K562 (cell line): ENCODE data around the gene DESI1. TPM values are rescaled to one million over a fixed set of nuclear protein-coding genes. Genes with fewer than 3 reads are reported as not detected.

Experiments
- ATF4 ChIP-seq: fragments of 450-650 bp; formaldehyde crosslinking; IDR thresholded peaks from 2 replicates; pipeline ENCODE4 v1.4.0; 2022; ENCODE audit warnings: mild to moderate bottlenecking, moderate library complexity
- ELK3 ChIP-seq: fragments of 450-650 bp; formaldehyde crosslinking; IDR thresholded peaks from 2 replicates; pipeline ENCODE4 v1.4.0; 2020; ENCODE audit warnings: mild to moderate bottlenecking
- ETS2 ChIP-seq: IDR thresholded peaks from 2 replicates; pipeline ENCODE4 v1.6.1; 2016; ENCODE audit warnings: borderline replicate concordance, missing genetic modification characterization, mild to moderate bottlenecking, moderate library complexity, missing compliant biosample characterization; ENCODE audit not compliant: poor library complexity, severe bottlenecking
- HNRNPL ChIP-seq: fragments of 200-400 bp; formaldehyde crosslinking; IDR thresholded peaks from 2 replicates; pipeline ENCODE4 v1.6.1; 2017; ENCODE audit warnings: low read depth, mild to moderate bottlenecking, low read length
- HOXB6 ChIP-seq: fragments of 250-450 bp; sonication (Bioruptor Pico); IDR thresholded peaks from 2 replicates; pipeline ENCODE4 v1.5.1; 2022; ENCODE audit warnings: mild to moderate bottlenecking, borderline replicate concordance
- IRF2 ChIP-seq: sonication (generic); formaldehyde crosslinking; IDR thresholded peaks from 2 replicates; pipeline ENCODE4 v1.8.1; 2022; ENCODE audit warnings: mild to moderate bottlenecking, missing genetic modification reagents
- KDM1A ChIP-seq, 2 experiments: fragments of 450-650 bp; IDR thresholded peaks; 2 replicates each; pipeline ENCODE4 v1.6.1; 2016; ENCODE audit warnings: mild to moderate bottlenecking in 2 of 2
- MYNN ChIP-seq, 2 experiments: sonication (generic); formaldehyde crosslinking in 1 of 2; IDR thresholded peaks; 2 replicates each; pipeline versions ENCODE4 v1.5.0 to v1.6.1; 2016 to 2020; ENCODE audit warnings: antibody characterized with exemption in 1 of 2, missing genetic modification reagents in 1 of 2
- PHF8 ChIP-seq: fragments of 200-600 bp; sonication (generic); IDR thresholded peaks from 2 replicates; pipeline ENCODE4 v1.6.1; 2012; ENCODE audit warnings: mixed run types, mild to moderate bottlenecking, inconsistent platforms, low read length, moderate library complexity, borderline replicate concordance
- POLR2AphosphoS5 ChIP-seq: IDR thresholded peaks from 2 replicates; pipeline ENCODE4 v1.6.1; 2011; ENCODE audit warnings: mild to moderate bottlenecking, low read depth, low read length, moderate library complexity; ENCODE audit not compliant: control insufficient read depth, insufficient read depth
- TAF15 ChIP-seq: fragments of 200-400 bp; formaldehyde crosslinking; IDR thresholded peaks from 2 replicates; pipeline ENCODE4 v1.6.1; 2017; ENCODE audit warnings: mild to moderate bottlenecking, low read depth, low read length, moderate library complexity
- ZBTB2 ChIP-seq: fragments of 450-650 bp; IDR thresholded peaks from 2 replicates; pipeline ENCODE4 v1.6.1; 2016; ENCODE audit warnings: antibody characterized with exemption
- ZBTB34 ChIP-seq: fragments of 250-450 bp; sonication (Bioruptor Pico); IDR thresholded peaks from 2 replicates; pipeline ENCODE4 v1.8.0; 2021; ENCODE audit warnings: mild to moderate bottlenecking, moderate library complexity
- ZFP91 ChIP-seq: sonication (generic); formaldehyde crosslinking; IDR thresholded peaks from 2 replicates; pipeline ENCODE4 v1.8.0; 2022; ENCODE audit warnings: mild to moderate bottlenecking, missing genetic modification reagents
- ZNF197 ChIP-seq: fragments of 200-800 bp; sonication (Bioruptor generic); IDR thresholded peaks from 2 replicates; pipeline ENCODE4 v1.6.1; 2016; ENCODE audit warnings: low read depth, missing genetic modification characterization, missing compliant biosample characterization
- ZNF398 ChIP-seq: fragments of 250-450 bp; sonication (Bioruptor Pico); IDR thresholded peaks from 2 replicates; pipeline ENCODE4 v1.8.0; 2021; ENCODE audit warnings: moderate library complexity, mild to moderate bottlenecking, inconsistent platforms
- ZNF512 ChIP-seq: IDR thresholded peaks from 2 replicates; pipeline ENCODE4 v1.6.1; 2016; ENCODE audit warnings: missing genetic modification characterization, missing compliant biosample characterization
- polyA plus RNA-seq, 8 experiments: library from polyadenylated mRNA; depleted of rRNA in 4 of 8; stranded (reverse) in 5 of 8; unstranded in 3 of 8; fragments of >200 nt; fragmentation: Nextera tagmentation in 2 of 8; fragmentation: Illumina TruSeq in 1 of 8; extraction: Ambion mirVana in 2 of 8; extraction: Trizol in 1 of 8; gene quantifications; 2 replicates each; pipeline versions ENCODE4 v1.2.1 to v1.2.3, GENCODE V29; 2011 to 2014; ENCODE audit warnings: inconsistent platforms in 1 of 8, missing spikeins in 1 of 8
- total RNA-seq, 7 experiments: library from RNA; depleted of rRNA in 6 of 7; stranded (reverse); fragments of >200 nt in 6 of 7; fragmentation: Illumina TruSeq in 2 of 7; extraction: Trizol in 2 of 7; gene quantifications; 2 replicates each; pipeline versions ENCODE4 v1.2.1 to v1.2.3, GENCODE V29; 2011 to 2021; ENCODE audit warnings: low replicate concordance in 1 of 7

The DESI1 gene
- total and polyA plus RNA-seq, 9 of the 15 experiments (the other 6 are each of a cell fraction or from before 2014, with no cell fraction given), result 7.2 to 45.9 (median 29.8) TPM

- no peak for TF ChIP-seq ZFP91 (CRISPR knock-in tag)
- TF ChIP-seq ZNF512 (tag), result no peak
- peak; percentile 67 for TF ChIP-seq POLR2AphosphoS5
- TF ChIP-seq MYNN (IDR thresholded peaks at IDR 0.05), result no peak
- no peak for TF ChIP-seq MYNN (CRISPR knock-in tag; IDR thresholded peaks at IDR 0.05)
- TF ChIP-seq ZNF398 (CRISPR knock-in tag), result no peak
- no peak for TF ChIP-seq ZNF197
- no peak for TF ChIP-seq TAF15
- TF ChIP-seq IRF2 (CRISPR knock-in tag), result no peak
- TF ChIP-seq HOXB6 (CRISPR knock-in tag), result no peak
- TF ChIP-seq ZBTB34 (CRISPR knock-in tag), result no peak
- TF ChIP-seq ATF4 (CRISPR knock-in tag), result no peak
- peak; percentile 59; the same call in 1 of the 2 replicates for TF ChIP-seq PHF8
- TF ChIP-seq ZBTB2, result no peak
- TF ChIP-seq ELK3 (CRISPR knock-in tag), result no peak
- no peak for TF ChIP-seq ETS2 (tag)
- TF ChIP-seq HNRNPL, result 0 out of 2 replicates have a peak, but pooled peaks have one; percentile 22
- no peak for TF ChIP-seq KDM1A (IDR thresholded peaks at IDR 0.05)
Measured at GRCh38 chr22:41620589-41621098, at the start of gene DESI1 (continued).
